ENCODE data around the gene GRIN2A.

The GRIN2A gene

DNA sequence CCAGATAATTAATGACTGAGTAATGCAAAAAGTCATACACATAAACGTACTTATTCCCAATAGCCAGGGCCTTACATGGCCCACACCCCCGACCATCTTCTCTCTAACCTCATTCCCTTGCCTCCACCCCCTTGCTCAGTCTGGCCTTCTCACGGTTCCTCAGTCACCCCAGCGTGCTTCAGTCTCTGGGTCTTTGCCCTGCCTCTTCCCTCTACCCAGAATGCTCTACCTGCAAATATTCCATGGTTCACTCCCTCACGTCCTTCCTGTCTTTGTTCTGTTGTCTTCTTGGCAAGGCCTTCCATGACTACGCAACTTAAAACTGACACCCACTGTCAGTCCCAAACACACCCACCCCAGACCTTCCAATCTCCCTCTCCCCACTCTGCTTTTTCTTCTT, 468.3 kb downstream of the GRIN2A start:
- DNase-seq = no peak

GRCh38 chr16:9713156-9713555, 469.1 kb downstream of the GRIN2A start:
- no peak for DNase-seq

- DNase-seq = no peak
Observed at GRCh38 chr16:9708972-9709620, 473.1 kb downstream of the GRIN2A start.

DNA sequence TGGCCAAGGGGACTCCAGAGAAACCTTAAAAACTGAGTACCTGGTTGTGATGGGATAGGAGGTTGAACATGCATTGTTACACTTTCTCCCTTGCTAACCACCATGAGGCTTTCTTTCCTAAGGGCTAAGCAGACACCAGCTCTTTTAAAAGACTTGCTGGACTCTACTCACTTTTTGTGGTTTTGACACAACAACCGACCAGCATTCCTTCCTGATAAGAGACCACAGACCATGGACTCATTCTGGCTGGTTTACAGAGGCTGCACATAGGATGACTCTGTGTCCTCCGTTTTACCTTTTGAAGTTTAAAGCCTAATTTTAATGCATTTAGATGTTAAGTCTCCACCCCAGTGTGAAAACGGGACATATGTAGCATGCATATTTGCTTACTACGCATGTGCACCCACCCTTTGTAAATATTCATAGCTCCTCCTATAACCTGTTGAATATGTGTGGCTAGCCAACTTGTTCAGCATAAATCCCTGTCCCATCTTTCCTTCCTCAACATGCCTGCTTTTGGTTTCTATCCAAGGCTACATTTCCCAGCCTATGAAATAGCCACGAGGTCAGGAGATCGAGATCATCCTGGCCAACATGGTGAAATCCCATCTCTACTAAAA, 475.9 kb downstream of the GRIN2A start:
- no peak for DNase-seq

DNA sequence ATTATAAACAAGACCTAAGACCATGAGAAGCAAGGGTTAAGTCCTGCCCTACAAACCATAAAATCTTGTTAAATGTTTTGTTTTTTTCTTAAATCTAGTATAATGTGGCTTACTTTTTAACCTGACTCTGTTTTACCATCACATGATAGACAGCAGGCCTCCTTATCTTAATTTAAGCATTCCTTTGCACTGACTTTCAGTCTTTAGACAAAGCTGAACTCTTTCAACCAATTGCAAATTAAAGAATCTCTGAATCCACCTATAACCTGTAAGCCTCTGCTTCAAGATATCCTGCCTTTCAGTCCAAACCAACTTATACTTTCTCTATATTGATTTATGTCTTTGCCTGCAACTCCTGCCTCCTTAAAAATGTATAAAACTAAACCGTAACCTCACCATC, 478.5 kb downstream of the GRIN2A start:
- no peak for DNase-seq

All from NCI-H2171 treated with DMSO at 0.1 percent for 48 hours (cell line).